KMS-11 (cell line): ENCODE data around the gene MACROD2.

Experiments used
- H2AFZ ChIP-seq: fragments of 200-600 bp; sonication (generic); 2 replicates; pipeline ENCODE4 v1.6.1; 2016; ENCODE audit warnings: antibody characterized with exemption, mixed run types, low read depth
- H3K27ac ChIP-seq: fragments of 200-600 bp; sonication (generic); 2 replicates; pipeline ENCODE4 v1.6.1; 2016; ENCODE audit warnings: mild to moderate bottlenecking, mixed run types
- H3K27me3 ChIP-seq: fragments of 200-600 bp; sonication (generic); 2 replicates; pipeline ENCODE4 v1.6.1; 2017; ENCODE audit warnings: mild to moderate bottlenecking, low read depth, mixed run types, moderate library complexity; ENCODE audit not compliant: insufficient read depth
- H3K36me3 ChIP-seq: fragments of 200-600 bp; sonication (generic); 2 replicates; pipeline ENCODE4 v1.6.1; 2017; ENCODE audit warnings: mild to moderate bottlenecking, mixed run types; ENCODE audit not compliant: insufficient read depth
- H3K4me1 ChIP-seq: fragments of 200-600 bp; sonication (generic); 2 replicates; pipeline ENCODE4 v1.6.1; 2016; ENCODE audit warnings: mild to moderate bottlenecking, low read depth, mixed run types; ENCODE audit not compliant: poor library complexity, severe bottlenecking
- H3K4me2 ChIP-seq: fragments of 200-600 bp; sonication (generic); 2 replicates; pipeline ENCODE4 v1.7.0; 2016; ENCODE audit warnings: mild to moderate bottlenecking, mixed run types
- H3K4me3 ChIP-seq: fragments of 200-600 bp; sonication (generic); IDR thresholded peaks from 2 replicates; pipeline ENCODE4 v1.6.1; 2017; ENCODE audit warnings: low read depth, low read length, mixed read lengths; ENCODE audit not compliant: insufficient read depth
- H3K79me2 ChIP-seq: fragments of 200-600 bp; sonication (generic); 2 replicates; pipeline ENCODE4 v1.6.1; 2016; ENCODE audit warnings: low read depth, mixed run types; ENCODE audit not compliant: insufficient read depth
- H3K9ac ChIP-seq: fragments of 200-600 bp; sonication (generic); 2 replicates; pipeline ENCODE4 v1.6.1; 2016; ENCODE audit warnings: mild to moderate bottlenecking, mixed run types
- H4K20me1 ChIP-seq: fragments of 200-600 bp; sonication (generic); 2 replicates; pipeline ENCODE4 v1.6.1; 2016; ENCODE audit warnings: mild to moderate bottlenecking, mixed run types; ENCODE audit not compliant: insufficient read depth
- CTCF ChIP-seq: fragments of 200-600 bp; sonication (generic); conservative IDR thresholded peaks from 2 replicates; pipeline ENCODE4 v1.6.1; 2017; ENCODE audit warnings: low read depth, mild to moderate bottlenecking, antibody characterized with exemption, low read length, moderate library complexity, mixed read lengths

MACROD2 gene

GRCh38 chr20:15071085-15071808 is 1075.9 kb downstream of the MACROD2 start:
- H3K27me3 ChIP-seq, result no peaks in the 10 kb centered on the region
- no peak overlapping the region for H3K4me2 ChIP-seq
- no peaks in the 10 kb centered on the region for H4K20me1 ChIP-seq
- no peaks in the 10 kb centered on the region for H3K79me2 ChIP-seq
- no peak overlapping the region for H3K9ac ChIP-seq
- no peak overlapping the region for H3K4me3 ChIP-seq
- no peak for TF ChIP-seq CTCF
- H3K36me3 ChIP-seq, result no peaks in the 10 kb centered on the region
- no peak overlapping the region for H2AFZ ChIP-seq
- H3K27ac ChIP-seq, result no peak overlapping the region
- no peaks in the 10 kb centered on the region for H3K4me1 ChIP-seq

- H3K79me2 ChIP-seq, result no peaks in the 10 kb centered on the region
- no peak overlapping the region for H2AFZ ChIP-seq
- H4K20me1 ChIP-seq, result no peaks in the 10 kb centered on the region
Measured at GRCh38 chr20:15072316-15072715, 1077.0 kb downstream of the MACROD2 start.

GRCh38 chr20:15075586-15075985 is 1080.3 kb downstream of the MACROD2 start:
- H3K9ac ChIP-seq, result no peak overlapping the region
- H3K4me1 ChIP-seq, result no peaks in the 10 kb centered on the region
- H3K36me3 ChIP-seq, result no peaks in the 10 kb centered on the region
- no peak overlapping the region for H3K4me3 ChIP-seq
- no peak for TF ChIP-seq CTCF
- no peaks in the 10 kb centered on the region for H4K20me1 ChIP-seq
- no peak overlapping the region for H3K27ac ChIP-seq
- H2AFZ ChIP-seq, result no peak overlapping the region
- H3K79me2 ChIP-seq, result no peaks in the 10 kb centered on the region
- no peak overlapping the region for H3K4me2 ChIP-seq
- no peaks in the 10 kb centered on the region for H3K27me3 ChIP-seq

More at GRCh38 chr20:15072316-15072715, 1077.0 kb downstream of the MACROD2 start:
- no peaks in the 10 kb centered on the region for H3K4me1 ChIP-seq
- no peak overlapping the region for H3K27ac ChIP-seq
- H3K27me3 ChIP-seq, result no peaks in the 10 kb centered on the region
- no peak overlapping the region for H3K4me2 ChIP-seq
- TF ChIP-seq CTCF, result no peak
- H3K36me3 ChIP-seq, result no peaks in the 10 kb centered on the region
- no peak overlapping the region for H3K9ac ChIP-seq
- no peak overlapping the region for H3K4me3 ChIP-seq

- no peaks in the 10 kb centered on the region for H3K4me1 ChIP-seq
- no peak overlapping the region for H3K4me3 ChIP-seq
- no peak overlapping the region for H3K9ac ChIP-seq
- no peaks in the 10 kb centered on the region for H4K20me1 ChIP-seq
- H3K79me2 ChIP-seq, result no peaks in the 10 kb centered on the region
- H3K27me3 ChIP-seq, result no peaks in the 10 kb centered on the region
- no peak overlapping the region for H2AFZ ChIP-seq
- TF ChIP-seq CTCF, result no peak
- H3K36me3 ChIP-seq, result no peaks in the 10 kb centered on the region
- H3K4me2 ChIP-seq, result no peak overlapping the region
- H3K27ac ChIP-seq, result no peak overlapping the region
Measured at GRCh38 chr20:15076785-15077184, 1081.5 kb downstream of the MACROD2 start.
